GM18867 (cell line): ENCODE measurements around the gene IGLON5.

ENCODE experiments used
- ATAC-seq: cut with Tn5 transposase; IDR thresholded peaks from one replicate; pipeline ENCODE4 v1.9.1; 2021; ENCODE audit warnings: mild to moderate bottlenecking, moderate library complexity; ENCODE audit not compliant: unreplicated experiment

IGLON5 gene

GRCh38 chr19:51337861-51338562, 26.6 kb downstream of the IGLON5 start:
- ATAC-seq, result no peak

DNA sequence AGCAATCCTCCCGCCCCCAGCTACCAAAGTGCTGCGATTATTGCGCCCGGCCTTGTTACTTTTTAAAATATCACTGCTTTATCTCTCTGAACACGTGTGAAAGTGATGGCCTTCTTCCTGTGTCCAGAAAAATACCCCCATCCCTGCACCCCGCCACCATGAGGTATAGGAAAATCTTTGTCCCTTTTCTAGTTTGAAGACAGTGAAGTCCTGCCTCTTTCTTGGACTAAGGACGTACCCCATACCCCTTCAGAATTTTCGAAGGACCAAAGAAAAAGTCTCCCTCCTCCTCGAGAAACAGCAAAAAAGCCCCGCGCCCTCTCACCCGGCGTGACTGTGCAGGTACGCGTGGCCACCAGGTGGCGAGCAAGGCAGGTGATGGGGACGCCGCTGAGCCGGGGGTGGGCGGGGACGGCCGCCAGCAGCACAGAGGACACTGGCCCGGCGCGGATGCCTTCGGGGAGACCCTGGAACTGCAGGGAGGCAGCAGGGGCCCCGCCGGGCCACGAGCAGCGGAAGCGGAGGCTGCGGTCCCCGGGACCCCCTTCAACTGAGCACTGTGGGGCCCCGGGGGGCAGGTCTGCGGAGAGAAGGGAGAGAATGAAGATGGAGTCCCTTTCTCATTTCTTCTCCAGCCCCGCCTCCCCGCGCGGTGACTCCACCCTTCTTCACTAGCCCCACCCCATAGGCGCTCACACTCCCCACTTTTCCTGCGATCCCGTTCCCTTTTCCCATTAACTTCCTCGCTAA, 27.3 kb downstream of the IGLON5 start:
- ATAC-seq, result peak; percentile 58

- ATAC-seq, result peak; percentile 1
Observed at GRCh38 chr19:51339313-51339686, 27.9 kb downstream of the IGLON5 start.

GRCh38 chr19:51339687-51340656, 28.5 kb downstream of the IGLON5 start:
- ATAC-seq, result peak; percentile 63

DNA sequence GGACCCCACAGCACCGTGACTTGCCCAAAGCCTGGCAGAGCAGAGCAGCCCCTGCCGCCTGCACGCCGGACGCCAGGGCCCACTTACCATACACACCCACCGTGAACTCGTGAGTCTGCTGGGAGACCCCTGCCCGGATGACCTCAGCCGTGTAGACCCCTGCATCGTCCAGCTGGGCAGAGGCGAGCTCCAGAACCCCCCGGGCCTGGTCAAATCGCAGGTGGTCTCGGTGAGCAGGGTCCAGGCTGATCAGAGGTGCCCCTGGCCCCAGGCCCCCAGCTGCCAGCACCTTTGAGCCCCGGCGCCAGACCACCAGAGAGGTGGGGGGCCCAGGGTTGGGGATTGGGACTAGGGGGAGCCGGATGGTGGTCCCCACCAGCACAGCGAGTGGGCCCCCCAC, 29.6 kb downstream of the IGLON5 start:
- no peak for ATAC-seq

DNA sequence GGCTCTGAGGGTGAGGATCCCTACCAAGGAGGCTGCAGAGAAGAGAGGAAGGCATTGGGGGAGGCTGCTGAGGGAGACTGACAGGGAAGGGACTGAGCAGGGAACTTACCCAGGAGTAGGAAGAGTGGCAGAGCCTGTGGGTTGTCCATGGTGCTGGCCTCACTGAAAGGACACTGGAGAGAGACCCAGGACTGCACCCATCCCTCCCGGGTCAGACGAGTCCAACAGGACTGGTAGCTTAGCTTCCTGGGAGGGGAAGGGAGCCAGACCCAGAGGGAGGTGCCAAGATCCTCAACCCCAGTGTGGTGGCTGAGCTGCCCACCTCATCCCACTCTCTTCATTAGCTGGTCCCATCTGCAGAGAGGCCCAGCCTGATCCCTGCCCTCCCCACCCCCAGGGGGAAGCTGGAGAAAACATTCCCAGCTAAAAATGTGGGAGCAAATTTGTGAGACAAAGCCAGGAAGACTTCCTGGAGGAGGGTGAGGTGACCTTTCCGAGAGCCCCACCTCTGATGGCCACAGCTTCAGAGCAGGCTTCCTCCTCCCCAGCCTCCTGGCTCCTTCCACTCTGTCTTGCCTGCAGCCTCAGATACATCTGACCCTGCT, 30.6 kb downstream of the IGLON5 start, which contains the start of gene VSIG10L:
Gene VSIG10L, minus strand, starts transcription at position 164 of the 605 bp plus-strand sequence. Its CDS starts 15 bp downstream, at position 149.
- no peak for ATAC-seq

GRCh38 chr19:51342631-51343569, 31.5 kb downstream of the IGLON5 start:
- ATAC-seq, result no peak

GRCh38 chr19:51345076-51345620, 33.7 kb downstream of the IGLON5 start:
- no peak for ATAC-seq

- ATAC-seq, result no peak
Observed at GRCh38 chr19:51346742-51347141, 35.3 kb downstream of the IGLON5 start.

DNA sequence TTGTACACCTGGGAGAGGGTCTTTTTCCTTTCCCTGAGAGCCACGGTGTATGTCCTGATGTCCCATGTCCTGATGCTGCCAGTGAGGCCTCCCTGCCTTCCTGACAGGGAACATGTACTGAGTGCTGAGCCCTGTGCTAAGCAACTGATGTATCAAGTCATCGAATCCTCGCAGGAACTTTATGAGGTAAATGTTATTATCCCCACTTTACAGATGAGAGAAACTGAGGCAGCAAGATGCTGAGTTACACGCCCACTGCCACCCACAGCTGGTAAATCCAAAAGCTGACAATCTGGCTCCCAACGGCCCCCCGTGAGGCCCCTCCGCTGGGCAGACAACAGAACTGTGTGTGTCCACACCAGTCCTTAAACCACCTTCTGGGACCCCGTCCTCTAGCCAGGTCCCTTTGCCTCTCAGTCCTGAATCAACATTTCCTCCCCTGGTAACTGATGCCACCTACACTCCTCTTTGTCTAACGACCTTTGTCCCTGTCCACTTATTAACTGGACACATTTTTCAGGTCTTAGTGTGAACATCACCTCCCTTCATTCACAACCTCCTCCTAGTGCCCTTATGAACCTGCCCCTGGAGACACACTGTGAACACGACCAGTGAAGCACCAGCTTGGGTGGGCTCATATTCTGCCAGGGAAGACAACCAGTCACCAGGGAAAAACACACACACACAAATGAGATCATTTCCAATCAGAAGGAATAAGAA, 35.9 kb downstream of the IGLON5 start:
- no peak for ATAC-seq

DNA sequence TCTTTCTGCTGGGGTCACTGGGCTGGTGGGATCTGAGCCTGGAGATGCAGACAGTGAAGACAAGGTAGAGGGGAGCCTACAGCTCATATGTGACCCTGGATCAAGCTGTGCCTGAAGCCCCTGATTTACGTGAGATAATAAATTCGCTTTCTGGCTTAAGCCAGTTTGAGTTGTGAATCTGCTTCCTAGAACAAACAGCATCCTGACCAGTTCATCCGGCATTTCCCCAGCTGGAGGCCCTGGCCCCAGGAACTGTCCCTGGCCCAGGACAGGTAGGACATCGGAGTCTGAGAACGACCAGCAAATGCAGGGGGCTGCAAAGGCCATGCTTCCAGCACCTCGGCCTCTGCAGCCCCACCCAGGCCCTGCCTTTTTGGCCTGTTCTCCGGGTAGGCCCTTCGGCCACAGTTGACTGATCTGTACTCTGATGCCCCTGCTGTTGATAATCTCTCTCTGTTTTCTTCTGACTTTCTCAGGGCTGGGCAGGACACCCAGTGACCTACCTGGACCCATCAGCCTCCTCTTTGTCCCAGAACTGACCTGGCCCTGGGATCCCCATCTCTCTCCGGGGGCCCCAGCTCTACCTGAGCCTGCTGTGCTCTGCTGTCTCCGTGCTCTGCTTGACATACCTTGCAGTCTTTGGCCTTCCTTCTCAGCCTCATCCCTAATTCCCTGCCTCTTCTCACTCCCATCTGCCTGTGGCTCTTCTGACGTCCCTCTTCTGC, 40.0 kb downstream of the IGLON5 start:
- ATAC-seq, result no peak

- no peak for ATAC-seq
Observed at GRCh38 chr19:51352783-51353360, 41.4 kb downstream of the IGLON5 start.

DNA sequence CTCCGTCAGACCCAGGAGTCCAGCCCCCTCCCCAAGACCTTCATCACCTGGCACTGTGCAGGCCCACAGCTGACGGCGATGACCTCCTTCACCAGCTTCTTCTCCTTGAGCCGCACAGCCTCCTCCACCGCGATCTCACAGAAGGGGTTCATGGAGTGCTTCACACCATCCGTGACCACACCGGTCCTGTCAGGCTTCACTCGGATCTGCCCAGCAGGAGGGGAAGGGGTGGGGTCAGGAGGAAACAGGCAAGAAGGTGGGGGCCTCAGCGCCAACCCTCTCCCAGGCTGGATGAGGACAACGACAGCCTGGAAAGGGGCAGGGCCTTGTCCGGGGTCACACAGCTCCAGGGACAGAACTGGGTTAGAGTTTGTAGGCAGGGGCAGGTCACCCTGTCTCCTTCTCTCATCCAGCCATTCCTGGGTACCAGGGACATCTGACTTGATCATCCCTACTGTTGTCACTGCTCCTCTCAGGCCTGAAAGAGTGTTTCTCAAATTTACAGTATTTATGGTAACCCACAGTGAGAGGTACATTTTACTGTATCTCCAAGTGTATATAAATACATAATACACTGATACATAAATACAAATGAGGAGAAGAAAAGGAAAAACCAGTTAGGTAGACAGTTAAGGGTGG, 42.8 kb downstream of the IGLON5 start:
- no peak for ATAC-seq

- no peak for ATAC-seq
Observed at GRCh38 chr19:51354742-51355148, 43.3 kb downstream of the IGLON5 start.

- no peak for ATAC-seq
Observed at GRCh38 chr19:51356159-51356801, 44.8 kb downstream of the IGLON5 start.

DNA sequence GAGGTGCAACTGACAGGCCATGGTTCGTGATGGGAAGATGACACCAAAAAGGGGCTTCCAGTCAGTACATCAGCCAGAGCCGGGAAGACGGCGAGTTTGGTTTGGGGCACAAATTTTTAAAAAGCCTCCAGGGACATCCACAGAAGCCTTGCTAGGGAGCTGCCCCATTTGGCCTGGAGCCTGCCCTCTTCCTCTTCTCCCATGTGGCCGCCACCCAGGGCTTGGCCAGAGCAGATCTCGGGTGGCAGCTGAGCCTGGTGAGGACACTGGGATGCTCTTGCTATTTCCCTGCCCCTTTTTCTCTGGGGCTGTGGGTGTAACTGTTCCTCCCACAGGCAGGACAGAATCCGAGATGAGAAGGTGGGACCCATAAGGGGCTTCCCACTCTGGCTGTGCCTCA, 46.5 kb downstream of the IGLON5 start:
- ATAC-seq, result no peak

DNA sequence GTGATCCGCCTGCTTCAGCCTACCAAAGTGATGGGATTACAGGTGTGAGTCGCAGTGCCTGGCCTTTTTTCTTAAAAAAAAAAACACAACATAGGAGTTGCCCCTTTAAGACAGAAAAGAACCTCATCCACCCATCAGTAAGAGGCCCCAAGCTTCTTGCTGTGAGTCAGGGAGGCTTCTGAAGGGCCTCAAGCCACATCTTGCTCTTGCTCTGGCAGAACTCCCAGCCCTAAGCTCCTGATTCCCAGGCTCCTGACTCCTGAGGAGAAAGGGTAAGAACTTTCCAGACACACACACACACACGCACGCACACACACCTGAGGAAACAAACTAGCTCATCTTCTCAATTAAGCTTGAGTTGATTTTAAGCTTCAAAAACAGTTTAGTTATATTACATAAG, 47.9 kb downstream of the IGLON5 start:
- no peak for ATAC-seq
